Colonic mucosa (tissue), 4 donors: ENCODE measurements around the gene PGP. TPM values are rescaled to one million over a fixed set of nuclear protein-coding genes. Genes with fewer than 3 reads are reported as not detected.

Experiments
- DNase-seq: peaks from one replicate; pipeline ENCODE4 v3.0.0-alpha.2; 2020
- H3K27ac ChIP-seq: fragments of 200-600 bp; one replicate; pipeline ENCODE4 v1.8.0; 2021
- H3K27me3 ChIP-seq: fragments of 200-600 bp; one replicate; pipeline ENCODE4 v1.8.0; 2021
- H3K36me3 ChIP-seq: fragments of 200-600 bp; one replicate; pipeline ENCODE4 v1.8.0; 2021
- H3K4me1 ChIP-seq: fragments of 200-600 bp; one replicate; pipeline ENCODE4 v1.8.0; 2021; ENCODE audit warnings: mild to moderate bottlenecking
- H3K4me3 ChIP-seq: fragments of 200-600 bp; one replicate; pipeline ENCODE4 v1.8.0; 2021
- H3K9ac ChIP-seq, 2 donors: one replicate each; pipeline ENCODE4 v1.7.0; 2013; ENCODE audit warnings: control low read depth in 2 of 2, low read depth in 2 of 2, low read length in 2 of 2
- H3K9me3 ChIP-seq: fragments of 200-600 bp; one replicate; pipeline ENCODE4 v1.8.0; 2021
- intact Hi-C: fragments of 100-400 bp; cut with DNase I; formaldehyde crosslinking; loops from one replicate; pipeline ENCODE4 v1.14.1; 2022
- total RNA-seq, 2 donors: library from RNA; stranded (reverse); fragmentation: NEBNext Ultra II Directional in 1 of 2; extraction: Animal tissue kit (Norgen Biotek cat#: 25700) in 1 of 2; gene quantifications; one replicate each; pipeline ENCODE4 v1.2.1, GENCODE V29; 2021
- TF ChIP-seq, protein P1 (sequence below): fragments of 200-600 bp; IDR thresholded peaks from one replicate; pipeline ENCODE4 v1.8.0; 2022; ENCODE audit warnings: antibody characterized with exemption, mild to moderate bottlenecking
- donor health status: healthy.
- donor health status: DM: no; HTN: no; CAD: no.
- donor health status: DM: no; HTN: no; CAD: no.

PGP gene
- total RNA-seq, 2 donors from 2014 or later: 17.1 to 37.3 TPM

DNA sequence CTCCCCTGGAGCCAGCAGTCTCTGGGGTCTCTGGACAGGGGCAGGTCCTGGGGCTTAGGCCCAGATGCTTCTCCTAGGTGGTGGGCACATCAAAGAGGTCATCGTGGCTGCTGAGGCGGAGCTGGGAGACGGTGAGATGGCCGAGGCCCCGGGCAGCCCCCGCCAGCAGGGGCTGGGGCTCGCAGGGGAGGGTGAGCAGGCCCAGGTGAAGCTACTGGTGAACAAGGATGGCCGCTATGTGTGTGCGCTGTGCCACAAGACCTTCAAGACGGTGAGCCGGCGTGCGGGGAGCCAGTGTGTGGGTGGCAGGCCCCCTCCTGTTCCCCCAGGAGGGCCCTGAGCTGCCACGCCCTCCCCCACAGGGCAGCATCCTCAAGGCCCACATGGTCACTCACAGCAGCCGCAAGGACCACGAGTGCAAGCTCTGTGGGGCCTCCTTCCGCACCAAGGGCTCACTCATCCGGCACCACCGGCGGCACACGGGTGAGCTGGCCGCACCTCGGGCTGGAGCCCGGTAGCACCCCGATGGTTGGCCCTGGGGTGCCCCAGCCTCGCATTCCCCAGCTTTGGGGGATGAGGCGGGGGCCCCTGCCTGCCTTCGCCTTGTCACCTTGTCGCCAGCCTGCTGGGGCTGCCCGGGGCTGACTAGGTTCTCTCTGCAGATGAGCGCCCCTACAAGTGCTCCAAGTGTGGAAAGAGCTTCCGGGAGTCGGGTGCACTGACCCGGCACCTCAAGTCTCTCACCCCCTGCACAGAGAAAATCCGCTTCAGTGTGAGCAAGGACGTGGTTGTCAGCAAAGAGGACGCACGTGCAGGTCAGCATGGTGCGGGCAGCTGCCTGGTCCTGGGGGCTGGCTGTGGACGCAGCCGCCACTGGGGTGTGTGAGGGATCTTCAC lies 17.7 kb upstream of the PGP start:
- Histone ChIP-seq H3K9me3 (no peaks in the 10 kb centered on the region), H3K9ac (no peak overlapping the region), H3K27ac (no peak overlapping the region), H3K27me3 (peaks cover 16% of the 10 kb centered on the region), H3K36me3 (peaks cover 34% of the 10 kb centered on the region), H3K4me3 (no peak overlapping the region), H3K4me1 (peaks cover 11% of the 10 kb centered on the region)
- TF ChIP-seq, protein P1, sequence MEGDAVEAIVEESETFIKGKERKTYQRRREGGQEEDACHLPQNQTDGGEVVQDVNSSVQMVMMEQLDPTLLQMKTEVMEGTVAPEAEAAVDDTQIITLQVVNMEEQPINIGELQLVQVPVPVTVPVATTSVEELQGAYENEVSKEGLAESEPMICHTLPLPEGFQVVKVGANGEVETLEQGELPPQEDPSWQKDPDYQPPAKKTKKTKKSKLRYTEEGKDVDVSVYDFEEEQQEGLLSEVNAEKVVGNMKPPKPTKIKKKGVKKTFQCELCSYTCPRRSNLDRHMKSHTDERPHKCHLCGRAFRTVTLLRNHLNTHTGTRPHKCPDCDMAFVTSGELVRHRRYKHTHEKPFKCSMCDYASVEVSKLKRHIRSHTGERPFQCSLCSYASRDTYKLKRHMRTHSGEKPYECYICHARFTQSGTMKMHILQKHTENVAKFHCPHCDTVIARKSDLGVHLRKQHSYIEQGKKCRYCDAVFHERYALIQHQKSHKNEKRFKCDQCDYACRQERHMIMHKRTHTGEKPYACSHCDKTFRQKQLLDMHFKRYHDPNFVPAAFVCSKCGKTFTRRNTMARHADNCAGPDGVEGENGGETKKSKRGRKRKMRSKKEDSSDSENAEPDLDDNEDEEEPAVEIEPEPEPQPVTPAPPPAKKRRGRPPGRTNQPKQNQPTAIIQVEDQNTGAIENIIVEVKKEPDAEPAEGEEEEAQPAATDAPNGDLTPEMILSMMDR: no peak
- intact Hi-C loops: no loop called here
- no peak for DNase-seq

- intact Hi-C loops: no loop called here
- peaks cover 34% of the 10 kb centered on the region for H3K36me3 ChIP-seq
Observed at GRCh38 chr16:2231016-2231931, 16.6 kb upstream of the PGP start.

GRCh38 chr16:2230376-2230775 lies 15.7 kb upstream of the PGP start:
- Histone ChIP-seq H3K9ac (no peak overlapping the region), H3K9me3 (no peaks in the 10 kb centered on the region), H3K36me3 (peaks cover 34% of the 10 kb centered on the region), H3K27me3 (no peaks in the 10 kb centered on the region), H3K4me3 (no peak overlapping the region), H3K27ac (no peak overlapping the region), H3K4me1 (no peaks in the 10 kb centered on the region)
- intact Hi-C loops: no loop called here
- DNase-seq: no peak
- TF ChIP-seq, protein P1: no peak

More at GRCh38 chr16:2231016-2231931, 16.6 kb upstream of the PGP start:
- Histone ChIP-seq H3K4me3 (no peak overlapping the region), H3K27ac (no peak overlapping the region), H3K27me3 (peaks cover 5% of the 10 kb centered on the region), H3K4me1 (peaks cover 4% of the 10 kb centered on the region), H3K9me3 (no peaks in the 10 kb centered on the region), H3K9ac (no peak overlapping the region)
- TF ChIP-seq, protein P1: no peak
- DNase-seq: no peak

GRCh38 chr16:2229632-2230250 lies 15.1 kb upstream of the PGP start:
- Histone ChIP-seq H3K9me3 (no peaks in the 10 kb centered on the region), H3K9ac (no peak overlapping the region), H3K4me3 (no peak overlapping the region), H3K4me1 (no peaks in the 10 kb centered on the region), H3K27me3 (no peaks in the 10 kb centered on the region), H3K27ac (no peak overlapping the region), H3K36me3 (peaks cover 32% of the 10 kb centered on the region)
- TF ChIP-seq, protein P1: no peak
- no peak for DNase-seq
- intact Hi-C loops: no loop called here

DNA sequence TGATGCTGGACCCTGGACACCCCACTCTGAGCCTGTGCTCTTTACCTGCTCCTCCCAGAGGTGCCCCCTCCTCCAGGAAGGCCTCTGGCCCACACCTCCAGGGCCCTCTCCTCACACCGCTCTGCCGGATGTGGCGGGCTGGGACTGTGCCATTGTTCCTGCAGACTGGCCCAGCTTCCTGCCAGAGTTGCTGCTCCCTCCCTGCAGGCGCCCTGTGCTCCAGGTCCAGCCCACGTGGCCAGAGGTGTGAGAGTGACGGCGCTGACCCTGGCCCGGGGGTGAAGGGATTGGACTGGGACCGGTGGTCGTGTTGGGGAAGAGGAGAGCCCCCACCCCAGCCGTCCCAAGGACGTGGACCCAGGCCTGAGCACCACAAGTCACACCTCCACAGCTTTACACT lies 14.5 kb upstream of the PGP start:
- intact Hi-C loops: no loop called here
- no peak overlapping the region for H3K9ac ChIP-seq
- H3K27me3 ChIP-seq: no peaks in the 10 kb centered on the region
- H3K4me3 ChIP-seq: no peak overlapping the region
- no peak overlapping the region for H3K27ac ChIP-seq
- H3K36me3 ChIP-seq: peaks cover 27% of the 10 kb centered on the region
- no peak for DNase-seq
- H3K4me1 ChIP-seq: no peaks in the 10 kb centered on the region
- no peaks in the 10 kb centered on the region for H3K9me3 ChIP-seq
- TF ChIP-seq, protein P1: no peak
